GM12873 (cell line): ENCODE data around the gene PHF5A.

Experiments used
- CTCF ChIP-seq: IDR thresholded peaks from 2 replicates; pipeline ENCODE4 v1.5.1; 2012; ENCODE audit warnings: low read depth, mild to moderate bottlenecking, moderate library complexity, low read length, control low read depth; ENCODE audit not compliant: insufficient read depth; ENCODE audit errors: missing control alignments

The PHF5A gene

DNA sequence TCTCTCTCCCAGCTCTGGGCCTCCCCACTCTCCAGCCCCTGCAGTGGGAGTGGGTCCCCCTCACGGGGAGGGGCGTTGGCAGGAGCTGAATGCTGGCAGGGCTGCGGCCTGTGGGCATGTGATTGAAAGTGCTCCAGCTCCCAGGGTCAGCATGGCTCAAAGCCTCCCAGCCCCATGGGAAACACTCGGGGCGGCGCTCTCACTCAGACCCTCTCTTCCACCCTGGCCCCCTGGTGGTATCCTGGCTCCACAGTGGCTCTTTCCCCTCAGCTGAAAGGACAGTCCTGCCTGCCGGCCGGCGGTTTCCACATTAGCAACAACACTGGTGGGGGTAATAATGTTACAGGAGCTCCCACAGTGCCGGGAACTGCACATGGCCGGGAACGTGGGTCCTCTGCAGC, 40.3 kb upstream of the PHF5A start:
- no peak for TF ChIP-seq CTCF

- no peak for TF ChIP-seq CTCF
Measured at GRCh38 chr22:41507330-41508063, 39.0 kb upstream of the PHF5A start.

DNA sequence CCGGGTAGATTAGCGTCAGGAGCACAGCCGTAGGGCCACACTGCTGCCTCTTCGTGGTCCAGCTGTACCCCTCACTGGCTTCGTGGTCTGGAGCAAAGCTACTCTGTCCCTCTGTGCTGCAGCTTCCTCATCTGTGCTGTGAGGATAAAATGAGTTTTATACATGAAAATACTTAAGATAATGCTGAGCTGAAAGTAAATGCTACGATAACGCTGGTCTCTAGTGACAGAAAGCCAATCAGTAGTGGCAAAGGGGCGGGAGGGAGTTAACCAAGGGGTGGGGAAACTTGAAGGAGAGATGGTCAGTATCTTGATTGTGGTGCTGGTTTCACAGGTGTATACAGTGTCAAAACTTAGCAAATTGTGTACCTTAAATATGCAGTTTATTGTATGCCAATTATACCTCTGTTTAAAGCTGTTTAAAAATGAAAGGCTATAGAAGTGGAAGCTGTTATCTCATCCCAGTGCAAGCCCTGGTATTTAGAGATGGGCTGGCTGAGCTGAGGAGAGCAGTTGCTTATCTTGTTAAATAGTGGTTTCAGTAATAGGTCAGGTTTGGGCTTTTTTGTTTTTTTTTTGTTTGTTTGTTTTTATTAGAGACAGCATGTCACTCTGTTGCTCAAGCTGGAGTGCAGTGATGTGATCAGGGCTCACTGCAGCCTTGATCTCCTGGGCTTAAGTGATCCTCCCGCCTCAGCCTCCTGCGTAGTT, 37.2 kb upstream of the PHF5A start:
- no peak for TF ChIP-seq CTCF

DNA sequence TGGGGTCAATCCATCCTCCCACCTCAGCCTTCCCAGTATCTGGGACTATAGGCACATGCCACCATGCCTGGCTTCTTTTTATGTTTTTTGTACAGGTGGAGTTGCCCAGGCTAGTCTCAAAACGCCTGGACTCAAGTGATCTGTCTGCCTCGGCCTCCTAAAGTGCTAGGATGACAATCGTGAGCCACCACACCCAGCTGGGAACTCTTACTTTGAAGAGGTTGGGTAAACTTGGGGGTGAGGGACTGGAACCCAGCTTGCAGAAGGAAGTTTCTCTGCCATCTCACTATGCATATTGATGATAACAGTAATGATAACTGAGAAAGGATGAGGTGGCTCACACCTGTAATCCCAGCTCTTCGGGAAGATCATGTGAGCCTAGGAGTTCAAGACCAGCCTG, 36.3 kb upstream of the PHF5A start:
- TF ChIP-seq CTCF, result no peak

GRCh38 chr22:41504397-41504796, 35.9 kb upstream of the PHF5A start:
- TF ChIP-seq CTCF, result no peak

- peak; percentile 56 for TF ChIP-seq CTCF
Measured at GRCh38 chr22:41501209-41501608, 32.7 kb upstream of the PHF5A start.

- TF ChIP-seq CTCF, result no peak
Measured at GRCh38 chr22:41500303-41500702, 31.8 kb upstream of the PHF5A start.
